ENCODE measurements around the gene SLC29A3. TPM values are rescaled to one million over a fixed set of nuclear protein-coding genes. Genes with fewer than 3 reads are reported as not detected.

Gene SLC29A3
- polyA plus RNA-seq, 1 experiment: 7.2 TPM

- Histone ChIP-seq H3K36me3 (ENCODE audit: control insufficient read depth, insufficient read depth, low read length) (peaks cover 27% of the 10 kb centered on the region), H3K4me3 (ENCODE audit: low read depth, low read length) (no peak overlapping the region), H3K27me3 (ENCODE audit: control insufficient read depth, insufficient read depth, low read length) (no peaks in the 10 kb centered on the region)
- no peak for TF ChIP-seq CTCF (IDR thresholded peaks at IDR 0.05; ENCODE audit: insufficient read depth, low read depth, low read length)
- ChIA-PET POLR2A (no interaction called here), CTCF (interaction anchor here (0.7 to 3.2 kb wide), 3 partner anchors 10 to 356 kb away, joined by 3 to 14 read pairs (median 3); no protein-coding TSS in a partner anchor)
- no peak for DNase-seq (ENCODE audit: low read depth)
These were observed 38.2 kb upstream of the SLC29A3 start for GRCh38 chr10:71280825-71281224.

- Histone ChIP-seq H3K4me3 (ENCODE audit: low read depth, low read length) (no peak overlapping the region), H3K27me3 (ENCODE audit: control insufficient read depth, insufficient read depth, low read length) (no peaks in the 10 kb centered on the region), H3K36me3 (ENCODE audit: control insufficient read depth, insufficient read depth, low read length) (peaks cover 33% of the 10 kb centered on the region)
- ChIA-PET CTCF (interaction anchor here (1.4 to 3.2 kb wide), 2 partner anchors 11 to 18 kb away, joined by 3 to 14 read pairs; no protein-coding TSS in a partner anchor), POLR2A (no interaction called here)
- no peak for DNase-seq (ENCODE audit: low read depth)
- no peak for TF ChIP-seq CTCF (IDR thresholded peaks at IDR 0.05; ENCODE audit: insufficient read depth, low read depth, low read length)
These were observed 37.3 kb upstream of the SLC29A3 start for GRCh38 chr10:71281646-71282322.

- CTCF ChIA-PET: interaction anchor here (1.0 to 3.2 kb wide), 3 partner anchors 12 to 19 kb away, joined by 3 to 14 read pairs (median 4); no protein-coding TSS in a partner anchor
These were observed 36.8 kb upstream of the SLC29A3 start for GRCh38 chr10:71282323-71282680.

GRCh38 chr10:71283410-71283809 is 35.6 kb upstream of the SLC29A3 start:
- peaks cover 46% of the 10 kb centered on the region for H3K36me3 ChIP-seq (ENCODE audit: control insufficient read depth, insufficient read depth, low read length)
- no peak for TF ChIP-seq CTCF (IDR thresholded peaks at IDR 0.05; ENCODE audit: insufficient read depth, low read depth, low read length)
- H3K27me3 ChIP-seq (ENCODE audit: control insufficient read depth, insufficient read depth, low read length): no peaks in the 10 kb centered on the region
- ChIA-PET CTCF (interaction anchor here (1.0 to 5.8 kb wide), 7 partner anchors 10 to 380 kb away, joined by 4 to 63 read pairs (median 6); no protein-coding TSS in a partner anchor), POLR2A (no interaction called here)
- no peak overlapping the region for H3K4me3 ChIP-seq (ENCODE audit: low read depth, low read length)
- DNase-seq (ENCODE audit: low read depth): no peak

More at GRCh38 chr10:71282323-71282680, 36.8 kb upstream of the SLC29A3 start:
- TF ChIP-seq CTCF (IDR thresholded peaks at IDR 0.05; ENCODE audit: insufficient read depth, low read depth, low read length): no peak
- Histone ChIP-seq H3K4me3 (ENCODE audit: low read depth, low read length) (no peak overlapping the region), H3K36me3 (ENCODE audit: control insufficient read depth, insufficient read depth, low read length) (peaks cover 37% of the 10 kb centered on the region), H3K27me3 (ENCODE audit: control insufficient read depth, insufficient read depth, low read length) (no peaks in the 10 kb centered on the region)
- POLR2A ChIA-PET: no interaction called here
- no peak for DNase-seq (ENCODE audit: low read depth)

- CTCF ChIA-PET: interaction anchor here (1.1 to 5.8 kb wide), 9 partner anchors 8 to 381 kb away, joined by 3 to 63 read pairs (median 6); no protein-coding TSS in a partner anchor
These were observed 35.2 kb upstream of the SLC29A3 start for GRCh38 chr10:71283876-71284275.

More at GRCh38 chr10:71283876-71284275, 35.2 kb upstream of the SLC29A3 start:
- TF ChIP-seq CTCF (IDR thresholded peaks at IDR 0.05; ENCODE audit: insufficient read depth, low read depth, low read length): no peak
- no peaks in the 10 kb centered on the region for H3K27me3 ChIP-seq (ENCODE audit: control insufficient read depth, insufficient read depth, low read length)
- POLR2A ChIA-PET: no interaction called here
- no peak overlapping the region for H3K4me3 ChIP-seq (ENCODE audit: low read depth, low read length)
- DNase-seq (ENCODE audit: low read depth): no peak
- peaks cover 48% of the 10 kb centered on the region for H3K36me3 ChIP-seq (ENCODE audit: control insufficient read depth, insufficient read depth, low read length)
